Ishikawa (cell line): ENCODE results near the gene TNFAIP2.

ENCODE experiments used
- CREB1 ChIP-seq: IDR thresholded peaks from 2 replicates; pipeline ENCODE4 v1.6.1; 2012; ENCODE audit warnings: low read depth
- EGR1 ChIP-seq: IDR thresholded peaks from 2 replicates; pipeline ENCODE4 v1.6.1; 2012
- EP300 ChIP-seq: IDR thresholded peaks from 2 replicates; pipeline ENCODE4 v1.6.1; 2012; ENCODE audit warnings: borderline replicate concordance
- FOXM1 ChIP-seq: IDR thresholded peaks from 2 replicates; pipeline ENCODE4 v1.6.1; 2012; ENCODE audit warnings: low read depth, borderline replicate concordance
- MAX ChIP-seq: IDR thresholded peaks from 2 replicates; pipeline ENCODE4 v1.6.1; 2012
- RAD21 ChIP-seq: IDR thresholded peaks from 2 replicates; pipeline ENCODE4 v1.6.1; 2012; ENCODE audit warnings: low read depth
- REST ChIP-seq: IDR thresholded peaks from 2 replicates; pipeline ENCODE4 v1.6.1; 2012; ENCODE audit warnings: low read depth, mild to moderate bottlenecking
- TAF1 ChIP-seq: IDR thresholded peaks from 2 replicates; pipeline ENCODE4 v1.6.1; 2012; ENCODE audit warnings: low read depth, mild to moderate bottlenecking
- TEAD4 ChIP-seq: IDR thresholded peaks from 2 replicates; pipeline ENCODE4 v1.6.1; 2012
- ZBTB7A ChIP-seq: IDR thresholded peaks from 2 replicates; pipeline ENCODE4 v1.6.1; 2012; ENCODE audit warnings: low read depth

GRCh38 chr14:103113774-103114173 lies 9.5 kb upstream of the TNFAIP2 start:
- TF ChIP-seq RAD21, result no peak
- TF ChIP-seq EP300, result no peak
- no peak for TF ChIP-seq REST
- no peak for TF ChIP-seq TAF1
- no peak for TF ChIP-seq CREB1
- TF ChIP-seq MAX, result no peak
- no peak for TF ChIP-seq EGR1
- no peak for TF ChIP-seq ZBTB7A
- no peak for TF ChIP-seq FOXM1
- TF ChIP-seq TEAD4, result no peak
